Immature natural killer cell (primary cell): ENCODE measurements around the gene SPAG17. TPM values are rescaled to one million over a fixed set of nuclear protein-coding genes. Genes with fewer than 3 reads are reported as not detected.

ENCODE experiments used
- DNase-seq, 3 donors: peaks; one replicate each; pipeline ENCODE4 v3.0.0; 2022; ENCODE audit warnings: mixed read lengths in 1 of 3
- H3K27ac Mint-ChIP-seq, 6 donors: one replicate each; pipeline ENCODE4 v1.8.0; 2020; ENCODE audit warnings: mixed read lengths in 6 of 6, mild to moderate bottlenecking in 5 of 6, inconsistent platforms in 4 of 6, moderate library complexity in 3 of 6
- H3K27me3 Mint-ChIP-seq, 3 donors: one replicate each; pipeline ENCODE4 v1.8.0; 2020 to 2021; ENCODE audit warnings: low read depth in 3 of 3, mild to moderate bottlenecking in 3 of 3, mixed read lengths in 3 of 3, moderate library complexity in 3 of 3, inconsistent platforms in 1 of 3
- H3K36me3 Mint-ChIP-seq, 3 donors: one replicate each; pipeline ENCODE4 v1.8.0; 2020; ENCODE audit warnings: mixed read lengths in 3 of 3, inconsistent platforms in 2 of 3, mild to moderate bottlenecking in 2 of 3
- H3K4me1 Mint-ChIP-seq, 2 donors: one replicate each; pipeline ENCODE4 v1.8.0; 2020; ENCODE audit warnings: inconsistent platforms in 2 of 2, mild to moderate bottlenecking in 2 of 2, mixed read lengths in 2 of 2, moderate library complexity in 1 of 2
- H3K4me3 Mint-ChIP-seq, 5 donors: one replicate each; pipeline ENCODE4 v1.8.0; 2020; ENCODE audit warnings: mild to moderate bottlenecking in 5 of 5, mixed read lengths in 5 of 5, inconsistent platforms in 3 of 5, moderate library complexity in 3 of 5
- H3K9me3 Mint-ChIP-seq, 6 donors: one replicate each; pipeline ENCODE4 v1.8.0; 2020; ENCODE audit warnings: mild to moderate bottlenecking in 6 of 6, mixed read lengths in 6 of 6, inconsistent platforms in 4 of 6, moderate library complexity in 3 of 6
- polyA plus RNA-seq, 3 donors: library from polyadenylated mRNA; unstranded; fragments of 300-500 nt; fragmentation: Illumina TruSeq; gene quantifications; one replicate each; pipeline ENCODE4 v1.2.3, GENCODE V29; 2021

SPAG17 gene
- polyA plus RNA-seq, 3 donors from 2014 or later: not detected

DNA sequence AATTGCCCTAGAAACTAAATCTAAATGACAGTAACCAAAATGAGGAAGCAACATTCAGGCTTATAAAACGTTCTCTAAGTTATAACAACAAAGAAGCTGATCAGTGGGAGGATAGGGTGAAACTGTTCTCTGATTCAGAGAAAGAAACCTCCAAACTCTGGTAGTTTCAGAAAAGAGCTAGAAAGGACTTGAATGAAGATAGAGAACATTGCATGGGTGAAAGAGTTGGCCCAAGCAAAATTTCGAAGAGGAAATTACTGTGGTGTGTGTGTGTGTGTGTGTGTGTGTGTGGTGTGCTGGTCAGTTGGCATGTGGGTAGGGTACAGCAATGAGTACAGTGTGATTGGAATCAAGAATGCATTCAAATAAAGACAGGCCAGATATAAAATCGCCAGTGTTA is 16.5 kb upstream of the SPAG17 start:
- DNase-seq: no peak
- H3K9me3 Mint-ChIP-seq: peaks cover 0 to 15% (median 5%) of the 10 kb centered on the region in 6 donors
- no peak overlapping the region for H3K4me3 Mint-ChIP-seq
- H3K4me1 Mint-ChIP-seq: no peaks in the 10 kb centered on the region
- H3K27ac Mint-ChIP-seq: no peak overlapping the region
- H3K36me3 Mint-ChIP-seq: peaks cover 0 to 3% (median 0%) of the 10 kb centered on the region in 3 donors
- H3K27me3 Mint-ChIP-seq: no peaks in the 10 kb centered on the region

DNA sequence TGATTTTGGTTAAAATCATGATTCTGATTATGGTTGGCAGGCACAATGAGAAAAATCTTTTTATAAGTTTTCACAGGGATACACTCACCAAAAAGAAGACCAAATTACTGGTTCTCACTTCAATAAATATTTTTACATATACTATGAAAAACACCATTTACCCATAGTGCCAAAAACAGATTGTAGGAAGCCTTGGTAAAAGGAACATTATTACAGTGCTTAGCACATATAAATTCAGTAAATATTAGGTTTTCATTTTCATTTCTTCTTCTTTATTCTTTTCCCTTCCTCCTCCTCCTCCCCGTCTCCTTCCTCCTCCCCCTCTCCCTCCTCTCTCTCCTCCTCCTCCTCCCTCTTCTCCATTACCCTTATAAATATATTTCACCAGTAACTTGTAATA is 15.8 kb upstream of the SPAG17 start:
- Mint-ChIP-seq H3K4me1 (no peaks in the 10 kb centered on the region), H3K27ac (no peak overlapping the region), H3K9me3 (peaks cover 0 to 15% (median 5%) of the 10 kb centered on the region in 6 donors), H3K36me3 (peaks cover 0 to 3% (median 0%) of the 10 kb centered on the region in 3 donors), H3K4me3 (no peak overlapping the region), H3K27me3 (no peaks in the 10 kb centered on the region)
- no peak for DNase-seq

DNA sequence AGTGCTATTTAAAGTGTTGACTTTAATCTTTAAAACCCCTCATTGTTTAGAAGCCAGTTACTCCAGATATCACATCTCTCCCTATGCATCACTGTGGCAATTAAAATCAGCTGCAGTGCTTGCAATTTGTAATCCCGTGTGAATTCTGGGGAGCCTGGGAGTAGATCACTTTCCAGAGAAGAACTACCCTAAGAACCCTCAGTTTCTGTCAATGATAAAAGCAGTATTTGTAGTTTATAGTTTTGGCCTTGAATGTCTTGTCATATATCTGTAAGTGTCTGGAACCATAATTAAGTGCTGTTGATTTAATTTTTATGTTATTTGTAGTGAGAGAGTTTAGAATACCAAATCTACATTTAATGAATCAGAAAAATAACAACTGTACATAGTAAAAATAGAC is 5.5 kb upstream of the SPAG17 start:
- DNase-seq: no peak
- Mint-ChIP-seq H3K4me1 (peaks cover 0 to 2% of the 10 kb centered on the region in 2 donors), H3K27me3 (peaks cover 0 to 4% (median 0%) of the 10 kb centered on the region in 3 donors), H3K9me3 (peaks cover 0 to 27% (median 4%) of the 10 kb centered on the region in 6 donors), H3K4me3 (no peak overlapping the region), H3K27ac (no peak overlapping the region), H3K36me3 (peaks cover 0 to 3% (median 0%) of the 10 kb centered on the region in 3 donors)

DNA sequence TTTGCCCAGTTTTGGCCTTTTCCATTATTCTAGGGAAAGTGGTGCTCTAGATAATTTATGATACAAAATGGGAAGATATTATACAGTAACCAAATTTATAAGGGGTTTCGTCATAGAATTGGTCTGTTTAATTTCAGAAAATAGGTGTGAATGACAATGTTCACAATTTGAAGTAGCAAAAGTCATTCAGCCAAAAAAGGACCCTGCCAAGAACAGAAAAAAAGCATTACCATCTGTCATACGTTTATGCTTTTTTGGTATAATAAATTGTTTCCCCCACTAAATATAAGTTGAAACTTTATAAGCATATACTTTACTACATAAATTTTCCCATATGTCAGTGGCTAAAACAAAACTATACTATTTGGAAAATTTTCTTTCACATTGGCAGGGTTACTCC is 4.5 kb upstream of the SPAG17 start:
- H3K4me3 Mint-ChIP-seq: no peak overlapping the region
- no peak overlapping the region for H3K27ac Mint-ChIP-seq
- peaks cover 2 to 5% of the 10 kb centered on the region in 2 donors for H3K4me1 Mint-ChIP-seq
- H3K9me3 Mint-ChIP-seq: peaks cover 0 to 32% (median 6%) of the 10 kb centered on the region in 6 donors
- no peak for DNase-seq
- peaks cover 0 to 3% (median 0%) of the 10 kb centered on the region in 3 donors for H3K36me3 Mint-ChIP-seq
- H3K27me3 Mint-ChIP-seq: peaks cover 0 to 4% (median 0%) of the 10 kb centered on the region in 3 donors

DNA sequence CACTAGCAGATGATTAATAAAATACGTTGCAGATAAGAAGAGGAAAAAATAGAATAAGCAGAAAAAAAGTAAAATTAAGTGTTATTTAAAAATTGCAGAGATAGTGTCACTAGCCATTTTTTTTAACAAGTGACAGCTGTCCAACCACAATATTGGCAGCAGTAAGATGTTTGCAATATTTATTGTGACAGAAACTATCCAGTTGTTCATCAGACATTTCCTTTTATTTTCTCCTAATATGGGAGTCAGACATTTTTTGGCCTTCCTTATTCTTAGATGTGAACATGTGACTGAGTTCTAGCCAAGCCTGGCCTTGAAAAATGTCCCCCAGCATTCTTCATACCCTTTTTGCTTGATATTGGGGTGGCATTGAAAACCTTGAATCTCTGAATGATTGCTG is 3.4 kb upstream of the SPAG17 start:
- Mint-ChIP-seq H3K4me1 (peaks cover 2 to 5% of the 10 kb centered on the region in 2 donors), H3K4me3 (no peak overlapping the region), H3K27ac (no peak overlapping the region), H3K36me3 (peaks cover 0 to 3% (median 0%) of the 10 kb centered on the region in 3 donors), H3K27me3 (peaks cover 0 to 4% (median 0%) of the 10 kb centered on the region in 3 donors), H3K9me3 (peaks cover 0 to 33% (median 8%) of the 10 kb centered on the region in 6 donors)
- DNase-seq: no peak

DNA sequence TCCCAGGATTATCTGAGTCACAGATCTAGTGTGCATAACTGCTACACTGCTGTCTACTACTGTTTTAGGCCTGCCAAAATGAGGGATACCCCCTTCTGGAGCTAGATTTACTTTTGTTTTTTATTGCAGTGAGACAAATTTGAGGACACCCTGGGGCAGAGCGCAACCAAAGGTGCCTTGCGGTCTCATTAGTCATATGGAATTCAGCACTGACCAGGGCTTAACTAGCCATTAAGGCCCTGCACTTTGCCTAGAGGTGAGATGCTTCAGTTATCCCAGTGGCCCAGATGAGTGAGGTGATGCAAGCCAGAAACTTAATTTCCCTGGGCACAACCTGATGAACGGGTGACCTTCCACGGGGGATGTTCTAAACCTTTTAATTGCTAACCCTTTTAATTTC is 998 bp upstream of the SPAG17 start:
- Mint-ChIP-seq H3K4me3 (no peak overlapping the region), H3K9me3 (peaks cover under 1 to 29% (median 11%) of the 10 kb centered on the region in 6 donors), H3K27ac (no peak overlapping the region), H3K36me3 (no peaks in the 10 kb centered on the region), H3K27me3 (peaks cover 0 to 4% (median 0%) of the 10 kb centered on the region in 3 donors), H3K4me1 (peaks cover 2 to 5% of the 10 kb centered on the region in 2 donors)
- no peak for DNase-seq

DNA sequence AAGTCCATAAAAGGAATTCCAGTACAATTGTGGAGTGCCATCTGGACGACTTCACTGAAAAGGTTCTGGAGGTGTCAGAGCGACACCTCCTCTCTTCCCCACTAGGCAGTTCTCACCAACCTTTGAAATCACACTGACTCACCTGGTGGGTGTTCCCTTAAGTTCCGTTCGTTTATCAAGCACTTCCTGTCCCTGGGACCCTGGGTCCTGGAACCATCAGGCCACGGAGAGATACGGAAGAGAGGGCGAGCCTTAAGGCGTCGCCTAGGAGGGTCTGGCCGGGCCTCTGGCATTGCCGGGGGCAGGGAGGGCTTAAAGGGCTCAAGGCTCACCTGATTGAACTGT is 317 bp downstream of the SPAG17 start:
- peaks cover 1 to 29% (median 13%) of the 10 kb centered on the region in 6 donors for H3K9me3 Mint-ChIP-seq

DNA sequence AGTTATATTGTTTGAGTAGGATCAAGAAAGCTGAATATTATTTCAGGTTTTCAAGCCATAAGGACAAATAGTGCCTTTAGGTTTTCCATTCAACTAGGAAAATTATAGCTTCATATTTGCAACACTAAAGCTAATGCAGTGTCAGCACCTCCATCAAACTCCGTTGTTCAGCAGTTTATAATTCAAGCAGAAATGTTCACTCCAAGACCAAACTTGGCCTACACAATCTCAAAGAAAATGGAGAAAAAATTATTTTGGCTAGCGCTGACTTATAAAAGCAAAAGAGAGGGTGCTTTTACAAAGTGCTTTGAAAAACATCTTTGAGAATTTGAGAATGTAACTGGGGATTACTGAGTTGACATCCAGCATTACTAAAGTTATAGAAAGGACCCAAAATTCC is 1.4 kb downstream of the SPAG17 start:
- Mint-ChIP-seq H3K27me3 (peaks cover 0 to 2% (median 0%) of the 10 kb centered on the region in 3 donors), H3K27ac (no peak overlapping the region)

More for the DNA sequence above, 317 bp downstream of the SPAG17 start:
- no peak for DNase-seq
- Mint-ChIP-seq H3K27ac (no peak overlapping the region), H3K4me3 (no peak overlapping the region), H3K4me1 (peaks cover 2 to 5% of the 10 kb centered on the region in 2 donors), H3K27me3 (peaks cover 0 to 2% (median 0%) of the 10 kb centered on the region in 3 donors), H3K36me3 (no peaks in the 10 kb centered on the region)

DNA sequence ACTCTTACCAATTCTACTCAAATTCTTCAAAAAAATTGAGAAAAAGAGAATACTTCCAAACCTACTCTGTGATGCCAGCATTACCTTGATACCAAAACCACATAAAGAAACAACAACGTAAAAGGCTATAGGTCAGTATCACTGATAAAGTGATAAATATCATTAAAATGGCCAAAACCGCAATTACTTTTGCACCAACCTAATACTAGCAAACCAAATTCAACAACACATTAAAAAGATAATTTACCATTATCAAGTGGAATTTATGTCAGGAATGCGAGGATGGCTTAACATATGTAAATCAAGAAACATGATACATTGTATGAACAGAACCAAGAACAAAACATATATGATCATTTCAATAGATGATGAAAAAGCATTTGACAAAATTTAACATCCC is 7.0 kb downstream of the SPAG17 start:
- Mint-ChIP-seq H3K36me3 (no peaks in the 10 kb centered on the region), H3K4me1 (no peaks in the 10 kb centered on the region)

More for the DNA sequence above, 1.4 kb downstream of the SPAG17 start:
- Mint-ChIP-seq H3K4me1 (peaks cover 2 to 5% of the 10 kb centered on the region in 2 donors), H3K36me3 (no peaks in the 10 kb centered on the region), H3K4me3 (no peak overlapping the region), H3K9me3 (peaks cover 1 to 28% (median 13%) of the 10 kb centered on the region in 6 donors)
- no peak for DNase-seq

DNA sequence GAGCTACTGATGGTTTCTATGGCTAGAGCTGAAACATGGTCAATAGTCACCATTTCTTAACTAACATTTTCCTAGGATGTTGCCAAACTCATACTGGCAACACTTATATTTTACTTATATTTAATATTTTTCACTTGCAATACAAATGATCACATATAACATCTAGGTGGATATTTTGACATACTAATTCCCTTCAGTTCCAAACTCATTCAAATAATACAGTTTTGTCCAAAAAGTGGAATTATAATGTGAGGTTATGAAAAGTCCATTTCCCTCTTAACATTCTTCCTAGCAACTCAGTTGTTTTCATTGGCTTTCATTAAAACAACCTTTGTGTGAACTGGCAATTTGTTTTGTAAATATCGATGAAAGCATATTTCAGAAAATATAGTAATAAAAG is 16.0 kb downstream of the SPAG17 start:
- Mint-ChIP-seq H3K9me3 (peaks cover 0 to 15% (median 4%) of the 10 kb centered on the region in 6 donors), H3K27ac (no peak overlapping the region), H3K27me3 (no peaks in the 10 kb centered on the region), H3K4me1 (no peaks in the 10 kb centered on the region), H3K4me3 (no peak overlapping the region), H3K36me3 (no peaks in the 10 kb centered on the region)
- no peak for DNase-seq

More for the DNA sequence above, 7.0 kb downstream of the SPAG17 start:
- Mint-ChIP-seq H3K9me3 (peaks cover 4 to 38% (median 14%) of the 10 kb centered on the region in 6 donors), H3K27me3 (peaks cover 0 to 2% (median 0%) of the 10 kb centered on the region in 3 donors), H3K27ac (no peak overlapping the region), H3K4me3 (no peak overlapping the region)
- no peak for DNase-seq

DNA sequence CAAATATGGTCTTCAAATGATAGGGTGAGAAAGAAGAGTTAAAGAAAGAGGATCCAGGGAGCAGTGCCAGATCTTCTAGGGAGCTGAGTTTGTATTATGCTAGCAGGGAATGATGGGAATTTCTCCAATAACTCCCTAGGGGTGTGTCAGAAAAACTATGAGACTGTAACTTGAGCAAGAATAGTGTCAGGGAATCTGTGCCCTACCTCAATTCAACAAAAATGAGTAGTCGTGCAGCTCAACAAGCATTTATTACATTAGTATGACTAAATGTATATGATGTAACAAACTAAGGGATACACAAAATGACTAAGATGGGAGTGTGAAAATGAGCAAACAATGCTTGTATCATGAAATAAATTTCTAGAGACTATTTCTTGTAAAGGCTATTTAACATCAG is 24.2 kb downstream of the SPAG17 start:
- no peaks in the 10 kb centered on the region for H3K36me3 Mint-ChIP-seq
- no peaks in the 10 kb centered on the region for H3K4me1 Mint-ChIP-seq
- peaks cover 0 to 10% (median under 1%) of the 10 kb centered on the region in 6 donors for H3K9me3 Mint-ChIP-seq
- H3K27me3 Mint-ChIP-seq: peaks cover 0 to 2% (median 1%) of the 10 kb centered on the region in 3 donors
- H3K4me3 Mint-ChIP-seq: no peak overlapping the region
- no peak for DNase-seq
- no peak overlapping the region for H3K27ac Mint-ChIP-seq

DNA sequence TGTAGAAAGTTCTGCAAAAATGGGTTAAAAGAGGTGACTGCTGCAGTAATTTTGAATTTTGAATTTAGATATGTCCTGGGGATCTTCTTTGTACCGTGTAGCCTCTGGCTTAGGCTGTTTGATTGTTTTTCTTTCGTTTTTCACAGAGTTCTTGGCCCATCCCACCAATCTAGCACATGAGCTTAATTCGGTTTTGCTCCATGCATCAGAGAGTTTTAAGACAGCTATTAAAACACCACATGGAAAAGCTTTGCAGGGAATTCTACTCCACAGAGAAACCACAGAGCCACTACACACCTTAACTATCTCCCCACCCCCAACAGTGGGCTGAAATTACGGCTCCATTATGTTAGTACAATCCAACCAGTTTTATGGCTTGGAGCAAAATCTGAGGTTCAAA is 25.5 kb downstream of the SPAG17 start:
- Mint-ChIP-seq H3K4me1 (no peaks in the 10 kb centered on the region), H3K9me3 (peaks cover 0 to 10% (median under 1%) of the 10 kb centered on the region in 6 donors), H3K36me3 (no peaks in the 10 kb centered on the region), H3K27ac (no peak overlapping the region), H3K27me3 (peaks cover 0 to 2% (median 1%) of the 10 kb centered on the region in 3 donors), H3K4me3 (no peak overlapping the region)
- no peak for DNase-seq

DNA sequence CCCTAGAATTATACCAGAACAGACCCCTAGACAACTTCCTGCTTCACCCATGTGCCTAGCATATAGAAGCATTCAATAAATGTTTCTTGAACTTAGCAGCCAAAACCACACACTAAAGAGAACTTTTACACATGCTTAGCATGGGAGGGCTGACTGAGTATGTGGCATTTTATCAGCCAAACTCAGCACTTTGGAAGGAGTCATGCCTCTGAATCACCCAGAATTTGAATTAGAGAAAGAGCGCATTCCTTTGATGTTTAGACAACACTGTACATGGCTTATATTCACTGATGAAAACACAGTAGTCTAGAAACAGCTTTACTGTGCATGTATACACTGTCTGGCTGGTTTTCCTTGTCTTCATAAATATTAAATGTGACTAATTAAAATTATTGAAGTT is 26.1 kb downstream of the SPAG17 start:
- Mint-ChIP-seq H3K9me3 (peaks cover 0 to 10% (median under 1%) of the 10 kb centered on the region in 6 donors), H3K4me1 (no peaks in the 10 kb centered on the region), H3K36me3 (no peaks in the 10 kb centered on the region)

DNA sequence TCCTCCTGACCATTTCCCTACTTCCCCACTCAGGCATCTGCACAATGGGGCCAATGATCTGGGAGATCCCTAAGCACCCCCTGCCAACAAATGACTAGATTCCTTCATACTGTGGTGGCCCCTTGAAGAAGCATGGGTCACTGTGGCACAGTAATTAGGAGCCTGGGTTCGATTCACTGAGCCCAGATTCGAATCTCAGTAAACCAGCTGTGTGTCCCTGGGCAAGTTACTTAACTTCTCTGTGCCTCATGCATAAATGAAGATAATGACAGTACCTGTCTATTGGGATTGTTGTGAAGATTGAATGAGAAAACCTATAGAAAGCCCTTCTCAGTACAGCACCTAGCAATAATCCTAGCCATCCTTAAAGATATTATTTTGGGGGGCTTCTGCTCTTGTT is 27.5 kb downstream of the SPAG17 start:
- Mint-ChIP-seq H3K4me3 (no peak overlapping the region), H3K4me1 (peaks cover 0 to 5% of the 10 kb centered on the region in 2 donors), H3K36me3 (no peaks in the 10 kb centered on the region), H3K27me3 (peaks cover 1 to 4% (median 4%) of the 10 kb centered on the region in 3 donors), H3K9me3 (peaks cover 0 to 10% (median under 1%) of the 10 kb centered on the region in 6 donors), H3K27ac (no peak overlapping the region)
- DNase-seq: no peak

More for the DNA sequence above, 26.1 kb downstream of the SPAG17 start:
- no peak for DNase-seq
- no peak overlapping the region for H3K27ac Mint-ChIP-seq
- H3K4me3 Mint-ChIP-seq: no peak overlapping the region
- peaks cover 1 to 4% (median 2%) of the 10 kb centered on the region in 3 donors for H3K27me3 Mint-ChIP-seq

DNA sequence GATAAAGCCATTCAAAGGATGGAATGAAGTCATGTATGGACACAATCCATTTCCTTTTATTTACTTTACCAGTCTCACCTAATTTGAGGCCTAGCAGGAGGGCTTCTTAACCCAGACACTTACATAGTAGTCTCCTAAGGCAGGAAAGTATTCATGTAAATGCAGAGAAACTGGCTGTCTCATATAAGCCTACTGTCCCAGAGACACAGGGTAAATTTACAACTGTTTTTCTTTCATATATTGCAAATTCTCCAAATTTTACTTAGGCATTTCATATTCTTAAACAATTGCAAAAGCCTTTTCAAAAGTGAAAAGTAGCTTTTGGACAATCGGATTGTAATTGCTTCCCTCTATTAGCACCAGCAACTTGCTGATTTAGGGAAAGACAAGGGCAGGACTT is 29.9 kb downstream of the SPAG17 start:
- Mint-ChIP-seq H3K4me1 (peaks cover 0 to 9% of the 10 kb centered on the region in 2 donors), H3K9me3 (no peaks in the 10 kb centered on the region), H3K27ac (no peak overlapping the region), H3K36me3 (no peaks in the 10 kb centered on the region), H3K4me3 (no peak overlapping the region), H3K27me3 (peaks cover 4% of the 10 kb centered on the region in 3 donors)
- no peak for DNase-seq
